H1 (cell line): ENCODE results near the gene ACKR1. TPM values are rescaled to one million over a fixed set of nuclear protein-coding genes. Genes with fewer than 3 reads are reported as not detected.

Source experiments
- ATF3 ChIP-seq: IDR thresholded peaks from 2 replicates; pipeline ENCODE4 v1.6.1; 2011; ENCODE audit warnings: low read depth, mild to moderate bottlenecking, low read length; ENCODE audit not compliant: insufficient read depth
- BRCA1 ChIP-seq: IDR thresholded peaks from 2 replicates; pipeline ENCODE4 v1.6.1; 2012; ENCODE audit warnings: low read depth, low read length, improper control_type of control experiment
- EP300 ChIP-seq, 2 experiments: IDR thresholded peaks; 1 replicate in 1 of 2; 2 replicates in 1 of 2; pipeline ENCODE4 v1.6.1; 2011 to 2012; ENCODE audit warnings: low read depth in 2 of 2, low read length in 2 of 2, mild to moderate bottlenecking in 2 of 2, borderline replicate concordance in 1 of 2, inconsistent platforms in 1 of 2, moderate library complexity in 1 of 2
- KDM1A ChIP-seq: fragments of 200-600, 300-600 bp; sonication (generic); IDR thresholded peaks from 2 replicates; pipeline ENCODE4 v1.7.1; 2016; ENCODE audit warnings: mild to moderate bottlenecking, low read length, borderline replicate concordance
- NANOG ChIP-seq: IDR thresholded peaks from 2 replicates; pipeline ENCODE4 v1.6.1; 2011; ENCODE audit warnings: low read length, low read depth, mild to moderate bottlenecking, inconsistent platforms; ENCODE audit not compliant: insufficient read depth, poor library complexity, severe bottlenecking
- SIRT6 ChIP-seq: IDR thresholded peaks from one replicate; pipeline ENCODE4 v1.7.1; 2012; ENCODE audit warnings: low read length, inconsistent platforms
- SUZ12 ChIP-seq: fragments of 200-600 bp; sonication (generic); IDR thresholded peaks from 2 replicates; pipeline ENCODE4 v1.6.1; 2012; ENCODE audit warnings: mild to moderate bottlenecking, inconsistent platforms, low read length, moderate library complexity, mixed read lengths
- TAF7 ChIP-seq: optimal IDR thresholded peaks from 2 replicates; pipeline ENCODE3; 2011; ENCODE audit warnings: low read depth, mild to moderate bottlenecking, inconsistent platforms, low read length, moderate library complexity, borderline replicate concordance
- TBP ChIP-seq: IDR thresholded peaks from 2 replicates; pipeline ENCODE4 v1.6.1; 2011; ENCODE audit warnings: low read depth, low read length, improper control_type of control experiment
- USF2 ChIP-seq: IDR thresholded peaks from 2 replicates; pipeline ENCODE4 v1.6.1; 2011; ENCODE audit warnings: low read length, improper control_type of control experiment
- polyA plus RNA-seq, 7 experiments: library from polyadenylated mRNA; depleted of rRNA in 3 of 7; stranded (reverse) in 5 of 7; unstranded in 2 of 7; fragments of >200 nt in 5 of 7; fragments of 200-250 nt in 2 of 7; gene quantifications; 1 replicate in 5 of 7; 2 replicates in 1 of 7; 4 replicates in 1 of 7; pipeline versions ENCODE4 v1.2.1 to v1.2.3, GENCODE V29; 2011 to 2013; ENCODE audit warnings: missing spikeins in 2 of 7, mixed read lengths in 2 of 7
- total RNA-seq: library from RNA; stranded (reverse); fragmentation: NEBNext Ultra II Directional; extraction: Animal tissue kit (Norgen Biotek cat#: 25700); gene quantifications from 2 replicates; pipeline ENCODE4 v1.2.1, GENCODE V29; 2021

Gene ACKR1
- total and polyA plus RNA-seq, 2 of the 8 experiments (the other 6 are each of a cell fraction or from before 2014, with no cell fraction given) = 0.61 to 1.00 TPM

DNA sequence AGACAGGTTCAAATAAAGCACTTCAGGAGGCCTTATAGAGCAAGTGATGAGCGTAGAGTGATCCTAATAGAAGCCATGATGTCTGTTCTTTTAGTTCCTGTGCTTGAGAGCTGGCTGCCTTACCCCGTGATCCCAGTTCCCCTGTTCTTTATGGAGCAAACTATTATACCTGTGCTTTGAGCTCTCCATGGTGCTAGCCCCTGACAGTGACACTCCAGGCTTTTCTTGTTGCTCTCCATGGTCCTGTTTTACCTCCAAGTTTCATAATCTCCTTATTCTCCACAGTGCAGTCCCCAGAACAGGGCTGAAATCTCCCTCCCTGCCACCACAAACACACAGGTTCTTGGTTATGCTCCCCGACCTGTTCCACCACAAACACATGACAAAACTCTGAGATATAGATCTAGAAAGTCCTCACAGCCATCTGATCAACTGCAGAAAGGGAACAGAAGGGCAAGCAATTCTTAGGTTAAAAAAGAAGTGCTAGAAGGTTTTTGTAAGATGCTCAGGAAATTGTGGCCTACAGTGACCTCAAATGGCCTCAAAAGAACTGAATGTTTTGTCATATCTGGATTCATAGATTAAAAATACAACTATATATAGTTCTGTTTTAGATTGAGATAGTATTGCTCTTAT is 27.3 kb upstream of the ACKR1 start (continued):
- TF ChIP-seq EP300 (IDR thresholded peaks at IDR 0.05; ENCODE audit: borderline replicate concordance in 1 of 2, low read depth in 2 of 2, low read length in 2 of 2) (no peak), BRCA1 (no peak), TAF7 (peak; percentile 96), NANOG (no peak), SIRT6 (no peak), KDM1A (no peak), USF2 (no peak), SUZ12 (no peak), TBP (no peak), ATF3 (no peak)
